ENCODE measurements around the gene ADGRL1. TPM values are rescaled to one million over a fixed set of nuclear protein-coding genes. Genes with fewer than 3 reads are reported as not detected.

Gene ADGRL1
- total and polyA plus RNA-seq, 9 of the 15 experiments (the other 6 are each of a cell fraction or from before 2014, with no cell fraction given) = 0.14 to 37.0 (median 8.6) TPM

- 0 out of 2 replicates have a peak, but pooled peaks have one; percentile 21 for TF ChIP-seq FOXP4 (CRISPR knock-in tag; IDR thresholded peaks at IDR 0.05; ENCODE audit: borderline replicate concordance)
- TF ChIP-seq FIP1L1 (IDR thresholded peaks at IDR 0.05; ENCODE audit: low read depth, low read length, poor library complexity, severe bottlenecking) = peak; percentile 27
- peak; percentile 55 for TF ChIP-seq ZBTB2 (IDR thresholded peaks at IDR 0.05)
- peak in 1 of 2 experiments; percentile 55; a peak in 2 of 4 replicates for TF ChIP-seq TEAD1 (CRISPR knock-in tag; IDR thresholded peaks at IDR 0.05)
- peak; percentile 23; the same call in 1 of the 2 replicates for TF ChIP-seq XRCC5 (IDR thresholded peaks at IDR 0.05; ENCODE audit: low read depth, low read length)
- 0 out of 2 replicates have a peak, but pooled peaks have one; percentile 24 for TF ChIP-seq CGGBP1 (CRISPR knock-in tag; IDR thresholded peaks at IDR 0.05)
- peak; percentile 73 for TF ChIP-seq CREM (IDR thresholded peaks at IDR 0.05; ENCODE audit: low read depth)
- peak; percentile 44 for TF ChIP-seq BRD9 (IDR thresholded peaks at IDR 0.05; ENCODE audit: low read depth, partially characterized antibody)
- TF ChIP-seq CREB3L1 (IDR thresholded peaks at IDR 0.05; ENCODE audit: borderline replicate concordance, low read depth) = peak; percentile 36; the same call in 1 of the 2 replicates
- TF ChIP-seq TAL1 (IDR thresholded peaks at IDR 0.05) = 0 out of 2 replicates have a peak, but pooled peaks have one; percentile 25
- TF ChIP-seq NCOA6 (IDR thresholded peaks at IDR 0.05) = peak; percentile 47
- peak in 1 of 2 experiments; percentile 13; a peak in 2 of 4 replicates for TF ChIP-seq FOXK2 (conservative IDR thresholded peaks at IDR 0.05 in 1 of 2, IDR thresholded peaks at IDR 0.05 in 1 of 2; ENCODE audit: low read depth in 2 of 2)
- peak; percentile 42 for TF ChIP-seq RBM22 (IDR thresholded peaks at IDR 0.05; ENCODE audit: low read depth, low read length, poor library complexity, severe bottlenecking)
- peak; percentile 29 to 33; a peak in 2 of 4 replicates for TF ChIP-seq NRF1 (conservative IDR thresholded peaks at IDR 0.05 in 1 of 2, IDR thresholded peaks at IDR 0.05 in 1 of 2)
- 0 out of 4 replicates have a peak, but pooled peaks of 1 of the 2 experiments have one; percentile 11 for TF ChIP-seq SIN3A (IDR thresholded peaks at IDR 0.05; ENCODE audit: borderline replicate concordance in 2 of 2, control insufficient read depth in 1 of 2, low read depth in 2 of 2, low read length in 2 of 2)
- TF ChIP-seq ZNF644 (tag; IDR thresholded peaks at IDR 0.05; ENCODE audit: low read depth) = peak; percentile 27; the same call in 1 of the 2 replicates
- TF ChIP-seq SMAD4 (CRISPR knock-in tag; conservative IDR thresholded peaks at IDR 0.05) = peak; percentile 76
- peak; percentile 79 for TF ChIP-seq HNRNPLL (IDR thresholded peaks at IDR 0.05; ENCODE audit: low read depth, low read length, poor library complexity, severe bottlenecking)
- TF ChIP-seq ARNT (IDR thresholded peaks at IDR 0.05) = peak; percentile 71 to 77; a peak in 1 of 4 replicates
Observed at GRCh38 chr19:14206737-14207726, 1.1 kb upstream of the ADGRL1 start (continued).
